GM18873 (cell line): ENCODE measurements around the gene CRISPLD2.

Source experiments
- ATAC-seq: cut with Tn5 transposase; IDR thresholded peaks from one replicate; pipeline ENCODE4 v1.9.1; 2021; ENCODE audit warnings: mild to moderate bottlenecking, moderate library complexity, moderate number of reproducible peaks; ENCODE audit not compliant: unreplicated experiment, low FRiP score

CRISPLD2 gene

DNA sequence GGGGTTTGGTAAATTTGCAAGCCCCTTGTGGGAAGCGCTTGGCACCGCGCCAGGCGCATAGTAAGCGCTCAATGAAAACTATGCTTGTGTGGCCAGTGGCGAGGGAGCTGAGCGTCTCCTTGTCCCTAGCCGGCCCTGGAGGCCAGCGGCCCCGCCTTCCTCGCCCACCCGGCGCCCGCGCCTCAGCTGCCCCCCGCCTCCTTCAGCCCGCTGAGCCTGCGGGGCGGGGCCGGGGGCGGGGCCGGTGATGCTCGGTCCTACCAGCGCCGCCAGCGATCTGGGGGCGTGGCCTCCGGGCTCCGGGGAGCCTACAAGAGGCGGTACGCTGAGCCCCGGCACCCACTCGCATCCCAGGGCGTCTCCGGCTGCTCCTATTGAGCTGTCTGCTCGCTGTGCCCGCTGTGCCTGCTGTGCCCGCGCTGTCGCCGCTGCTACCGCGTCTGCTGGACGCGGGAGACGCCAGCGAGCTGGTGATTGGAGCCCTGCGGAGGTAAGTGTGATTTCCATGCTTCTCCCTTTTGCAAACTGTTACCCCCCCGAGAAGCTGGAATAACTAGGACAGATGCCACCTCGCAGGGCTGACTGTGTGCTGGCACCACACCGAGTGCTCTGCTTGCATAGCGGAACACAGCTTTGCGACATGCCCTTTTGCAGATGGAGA is at the start of gene CRISPLD2:
TSS of gene CRISPLD2 (plus strand) at position 342 of the 661 bp plus-strand sequence. CDS start 18,511 bp downstream, outside the sequence.
- ATAC-seq = no peak

DNA sequence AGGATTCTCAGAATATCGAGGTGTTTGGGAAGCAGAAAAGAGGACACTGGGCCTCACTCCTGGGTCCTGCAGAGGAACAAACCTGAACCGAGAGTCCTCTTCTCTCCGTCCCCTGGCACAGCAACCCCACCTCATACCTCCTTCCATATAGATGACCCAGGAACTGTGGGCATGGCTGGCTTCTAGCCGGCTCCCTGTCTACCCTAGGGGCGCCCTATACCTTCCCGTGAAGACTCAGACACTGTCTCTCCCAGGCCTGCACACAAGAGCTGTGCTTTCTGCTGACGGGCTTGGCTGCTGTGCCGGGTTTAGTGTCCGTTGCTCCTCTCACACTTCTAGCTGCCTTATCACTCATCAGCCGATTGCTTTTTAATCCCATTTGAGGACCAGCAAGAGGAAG is 46.5 kb upstream of the CRISPLD2 start:
- no peak for ATAC-seq

GRCh38 chr16:84774810-84775209 is 45.0 kb upstream of the CRISPLD2 start:
- no peak for ATAC-seq

DNA sequence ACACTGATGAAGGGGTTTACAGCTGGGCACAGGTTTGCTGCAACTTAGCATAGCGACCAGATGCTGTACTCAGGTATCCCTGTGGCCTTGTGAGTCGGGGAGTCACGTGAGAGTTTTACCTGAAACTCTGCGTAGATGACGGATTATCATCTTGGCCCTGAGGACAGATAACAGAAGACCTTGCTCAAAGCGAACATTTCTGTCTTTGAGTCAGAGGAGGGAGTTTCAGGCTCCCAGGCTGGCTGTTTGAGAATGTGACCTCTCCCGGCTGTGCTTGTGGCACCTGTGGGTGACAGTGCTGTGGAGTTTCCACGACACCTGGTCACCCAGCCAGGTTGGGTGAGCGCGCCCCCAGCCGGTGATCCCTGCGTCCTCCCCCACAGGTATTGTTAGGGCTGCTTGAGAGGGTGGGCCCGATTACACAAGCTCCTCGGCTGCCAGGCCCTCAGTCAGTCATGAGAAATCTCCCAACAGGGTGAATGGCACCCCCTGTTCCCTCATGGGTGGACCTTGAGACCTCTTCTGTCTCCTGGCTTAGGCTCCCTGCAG is 44.4 kb upstream of the CRISPLD2 start:
- no peak for ATAC-seq

DNA sequence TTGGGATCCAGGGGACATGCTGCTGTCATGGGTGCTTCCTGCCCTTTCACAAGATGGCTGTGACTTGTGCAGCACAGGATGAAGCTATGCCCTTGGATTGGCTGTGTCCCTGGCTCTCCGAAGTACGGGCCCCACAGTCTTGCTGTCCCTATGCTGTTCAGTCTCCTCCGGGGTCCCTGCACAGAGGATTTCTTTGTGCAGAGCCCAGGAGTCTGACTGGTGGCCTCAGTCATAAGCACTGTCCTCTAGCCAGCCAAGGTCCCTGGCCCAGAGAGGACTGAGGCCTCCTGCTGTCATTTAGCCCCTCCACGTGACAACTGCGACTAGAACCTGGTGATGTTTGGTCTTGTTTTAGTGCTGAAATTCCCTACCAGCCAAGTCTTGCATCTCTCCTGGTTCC is 42.4 kb upstream of the CRISPLD2 start:
- ATAC-seq = no peak

GRCh38 chr16:84778720-84779119 is 41.1 kb upstream of the CRISPLD2 start:
- no peak for ATAC-seq

DNA sequence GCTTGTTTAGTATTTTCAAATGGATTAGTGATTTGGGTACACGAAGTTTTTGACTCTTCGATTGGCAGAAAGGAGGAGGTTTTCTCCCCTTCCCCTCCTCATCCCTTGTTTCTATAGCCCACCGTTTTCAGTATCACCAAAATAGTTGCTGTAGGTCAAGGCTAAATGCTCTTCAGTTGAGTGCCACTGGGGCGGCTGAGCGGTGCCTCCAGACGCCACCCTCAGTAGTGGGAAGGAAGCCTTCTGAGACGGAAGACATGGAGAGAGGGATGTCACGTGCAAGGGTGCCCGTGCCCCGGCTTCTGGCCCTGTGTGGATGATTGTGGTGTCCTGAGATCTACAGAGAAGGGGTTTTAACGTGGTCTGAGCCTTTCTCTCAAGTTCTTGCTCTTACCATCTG is 39.7 kb upstream of the CRISPLD2 start:
- ATAC-seq = no peak

- no peak for ATAC-seq
Observed at GRCh38 chr16:84780544-84781376, 39.0 kb upstream of the CRISPLD2 start.

DNA sequence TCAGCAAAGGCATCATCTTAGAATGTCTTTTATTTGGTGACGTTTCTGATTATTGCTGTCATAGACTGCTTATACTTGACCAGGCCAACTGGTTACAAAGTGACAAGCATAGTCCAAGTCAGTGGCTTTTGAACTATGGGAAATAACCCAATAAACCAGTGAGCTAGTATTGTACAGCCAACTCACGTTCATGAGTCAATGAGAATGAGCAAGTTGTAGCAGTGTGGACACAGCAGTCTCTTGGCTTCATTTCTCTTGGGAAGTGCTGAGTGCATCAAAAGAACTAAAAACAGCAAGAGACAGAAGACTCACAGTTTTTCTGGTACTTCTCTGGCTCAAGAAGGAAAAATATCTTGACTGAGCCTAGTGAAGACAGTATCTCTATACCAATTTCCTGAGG is 36.9 kb upstream of the CRISPLD2 start:
- no peak for ATAC-seq

- no peak for ATAC-seq
Observed at GRCh38 chr16:84785843-84786581, 33.8 kb upstream of the CRISPLD2 start.

GRCh38 chr16:84786605-84787262 is 33.1 kb upstream of the CRISPLD2 start:
- no peak for ATAC-seq

- no peak for ATAC-seq
Observed at GRCh38 chr16:84787263-84787622, 32.5 kb upstream of the CRISPLD2 start.

DNA sequence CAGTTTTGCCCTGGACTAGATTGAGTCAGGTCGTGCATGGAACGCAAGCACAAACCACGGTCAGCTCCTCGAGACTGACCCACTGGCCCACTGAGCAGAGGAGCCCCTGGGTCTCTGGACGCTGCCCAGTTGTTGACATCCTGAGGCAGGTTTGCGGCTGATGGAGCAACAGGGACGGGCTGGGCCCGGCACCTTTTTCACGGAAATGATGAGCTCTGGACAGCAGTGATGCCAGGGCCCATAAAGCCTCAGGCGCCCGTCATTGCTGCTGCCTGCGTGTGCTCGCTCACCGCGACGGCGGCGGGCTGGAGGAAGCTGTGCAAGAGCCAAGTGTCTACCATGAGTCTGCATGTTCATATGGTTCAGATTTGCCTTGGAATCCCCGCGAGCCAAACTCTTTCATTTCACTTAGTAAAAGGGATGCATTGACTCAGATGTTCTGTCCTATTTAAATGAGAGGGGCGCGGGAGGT is 30.8 kb upstream of the CRISPLD2 start:
- no peak for ATAC-seq

- no peak for ATAC-seq
Observed at GRCh38 chr16:84789431-84789830, 30.4 kb upstream of the CRISPLD2 start.

- no peak for ATAC-seq
Observed at GRCh38 chr16:84790301-84790700, 29.5 kb upstream of the CRISPLD2 start.

DNA sequence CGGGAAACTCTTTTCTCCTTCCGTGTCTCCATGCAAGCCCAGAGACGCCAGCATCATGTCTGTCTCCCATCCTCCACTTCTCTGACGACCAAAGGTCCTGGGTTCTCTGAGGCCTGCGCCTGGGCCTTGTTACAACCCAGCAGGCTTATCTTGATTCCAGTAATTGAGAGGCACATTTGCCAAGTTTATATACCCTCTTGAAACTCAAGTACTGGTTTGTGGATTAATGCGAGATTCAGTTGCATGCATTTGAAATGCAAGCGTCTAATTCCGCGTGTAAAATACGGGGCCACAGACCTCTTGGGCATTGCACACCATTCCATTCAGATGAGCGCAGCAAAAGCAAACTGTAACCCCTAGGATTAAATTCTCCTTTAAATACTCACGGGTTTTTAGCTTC is 28.7 kb upstream of the CRISPLD2 start:
- ATAC-seq = no peak

GRCh38 chr16:84791501-84791900 is 28.3 kb upstream of the CRISPLD2 start:
- ATAC-seq = no peak

DNA sequence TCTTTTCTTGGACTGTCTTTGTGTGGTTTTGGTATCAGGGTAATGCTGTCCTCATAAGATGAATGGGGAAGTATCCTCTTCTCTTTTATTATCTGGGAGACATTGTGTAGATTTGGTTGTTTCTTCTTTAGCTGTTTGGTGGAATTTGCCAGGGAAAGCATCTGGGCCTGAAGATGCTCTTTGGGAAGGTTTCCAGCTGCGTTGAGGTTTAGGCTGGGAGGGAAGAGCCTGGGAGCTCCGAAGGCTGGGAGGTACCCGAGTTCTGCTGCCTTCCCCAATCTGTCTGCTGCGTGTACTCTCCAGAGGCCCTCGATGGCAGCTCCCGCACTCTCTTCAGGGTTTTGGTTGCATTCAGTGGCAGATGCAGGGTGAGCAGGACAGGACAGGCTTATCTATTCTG is 25.6 kb upstream of the CRISPLD2 start:
- ATAC-seq = no peak

DNA sequence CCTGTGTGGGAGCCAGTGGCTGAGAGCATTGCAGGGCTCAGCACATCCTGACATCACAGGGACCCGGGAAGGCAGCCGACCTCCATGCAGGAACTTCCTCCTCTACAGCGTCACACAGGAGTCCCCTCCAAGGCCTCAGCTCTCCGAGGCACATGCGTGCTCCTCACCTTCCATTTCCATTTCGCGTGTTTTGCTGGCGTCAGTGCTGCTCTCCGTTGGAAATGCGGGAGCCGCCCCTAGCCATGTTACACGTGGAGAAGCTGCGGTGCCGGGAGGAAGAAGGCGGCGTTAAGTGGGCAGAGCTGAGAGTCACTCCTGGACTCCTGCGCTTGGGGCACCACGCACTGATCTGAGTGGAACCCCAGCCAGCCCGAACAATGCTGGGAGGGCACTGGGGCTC is 25.2 kb upstream of the CRISPLD2 start:
- no peak for ATAC-seq

DNA sequence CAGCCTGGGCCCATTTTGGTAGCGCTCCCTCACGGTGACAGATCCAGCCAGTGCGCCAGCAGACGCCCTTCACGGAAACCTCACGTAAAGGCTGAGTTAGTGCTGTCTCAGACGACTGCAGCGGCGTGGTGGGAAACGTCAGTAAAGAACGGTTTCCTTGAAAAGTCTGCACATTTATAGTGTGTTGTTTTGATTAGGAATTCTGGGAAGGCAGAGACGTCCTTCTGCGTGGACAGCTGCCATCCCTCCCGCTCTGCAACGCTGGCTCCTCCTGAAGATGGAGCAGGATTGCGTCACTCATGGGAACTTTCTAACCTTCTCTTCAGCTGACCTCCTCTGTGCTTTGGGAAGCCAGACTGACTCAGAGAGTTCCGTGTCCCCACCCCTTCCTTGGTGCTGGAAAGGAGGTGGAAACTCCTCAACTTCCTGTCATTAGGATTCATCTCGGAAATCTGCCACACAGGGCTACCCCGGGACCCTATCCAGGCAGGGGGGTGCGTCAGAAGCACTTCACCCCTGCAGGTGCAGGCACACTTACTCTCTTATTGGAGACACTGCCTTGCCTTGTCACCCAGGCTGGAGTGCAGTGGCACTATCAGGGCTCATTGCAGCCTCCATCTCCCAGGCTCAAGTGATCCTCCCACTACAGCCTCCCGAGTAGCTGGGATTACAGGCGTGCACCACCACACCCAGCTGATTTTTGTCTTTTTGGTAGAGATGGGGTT is 24.3 kb upstream of the CRISPLD2 start:
- ATAC-seq = no peak
